Ascending aorta (tissue), 2 donors: ENCODE data around the gene FBXO5. TPM values are rescaled to one million over a fixed set of nuclear protein-coding genes. Genes with fewer than 3 reads are reported as not detected.
"Not testable (repeated sequence)": the region's sequence is repeated elsewhere in the genome, so short reads cannot be mapped to it uniquely, and the experiment has no call there.

Source experiments
- DNase-seq, 2 donors: peaks; one replicate each; pipeline ENCODE4 v3.0.0-alpha.2; 2019; ENCODE audit warnings: low spot score in 2 of 2
- H3K27ac ChIP-seq, 2 donors: fragments of 200-600 bp; sonication (generic); one replicate each; pipeline ENCODE4 v1.5.1; 2016 to 2017; ENCODE audit warnings: mild to moderate bottlenecking in 1 of 2
- H3K27me3 ChIP-seq: fragments of 200-600 bp; sonication (generic); one replicate; pipeline ENCODE4 v1.5.1; 2017
- H3K36me3 ChIP-seq, 2 donors: fragments of 200-600 bp; sonication (generic); one replicate each; pipeline ENCODE4 v1.5.1; 2016
- H3K4me1 ChIP-seq, 2 donors: fragments of 200-600 bp; sonication (generic); one replicate each; pipeline ENCODE4 v1.5.1; 2016 to 2017; ENCODE audit warnings: mild to moderate bottlenecking in 1 of 2
- H3K4me3 ChIP-seq, 2 donors: fragments of 200-600 bp; sonication (generic); one replicate each; pipeline ENCODE4 v1.5.1; 2016 to 2017; ENCODE audit warnings: mild to moderate bottlenecking in 1 of 2
- H3K9me3 ChIP-seq, 2 donors: fragments of 200-600 bp; sonication (generic); one replicate each; pipeline ENCODE4 v1.5.1; 2016
- intact Hi-C: fragments of 100-400 bp; cut with DNase I; formaldehyde crosslinking; loops from one replicate; pipeline ENCODE4 v1.15.1; 2023
- total RNA-seq: library from RNA; depleted of rRNA; stranded (reverse); fragments of >200 nt; gene quantifications from one replicate; pipeline ENCODE4 v1.1.0, GENCODE V29; 2016
- TF ChIP-seq, protein P1 (sequence below), 3 experiments: fragments of 200-600 bp in 2 of 3; fragments of 450-650 bp in 1 of 3; sonication (generic) in 2 of 3; IDR thresholded peaks; one replicate each; pipeline ENCODE4 v1.5.1; 2016 to 2019; ENCODE audit warnings: antibody characterized with exemption in 3 of 3, mild to moderate bottlenecking in 1 of 3, moderate library complexity in 1 of 3

Gene FBXO5
- total RNA-seq, 1 donor from 2014 or later: not detected

GRCh38 chr6:152977556-152977955 lies 5.3 kb downstream of the FBXO5 start:
- H3K27ac ChIP-seq: no peak overlapping the region
- DNase-seq: no peak
- intact Hi-C loops: no loop called here
- no peaks in the 10 kb centered on the region for H3K27me3 ChIP-seq
- TF ChIP-seq, protein P1, sequence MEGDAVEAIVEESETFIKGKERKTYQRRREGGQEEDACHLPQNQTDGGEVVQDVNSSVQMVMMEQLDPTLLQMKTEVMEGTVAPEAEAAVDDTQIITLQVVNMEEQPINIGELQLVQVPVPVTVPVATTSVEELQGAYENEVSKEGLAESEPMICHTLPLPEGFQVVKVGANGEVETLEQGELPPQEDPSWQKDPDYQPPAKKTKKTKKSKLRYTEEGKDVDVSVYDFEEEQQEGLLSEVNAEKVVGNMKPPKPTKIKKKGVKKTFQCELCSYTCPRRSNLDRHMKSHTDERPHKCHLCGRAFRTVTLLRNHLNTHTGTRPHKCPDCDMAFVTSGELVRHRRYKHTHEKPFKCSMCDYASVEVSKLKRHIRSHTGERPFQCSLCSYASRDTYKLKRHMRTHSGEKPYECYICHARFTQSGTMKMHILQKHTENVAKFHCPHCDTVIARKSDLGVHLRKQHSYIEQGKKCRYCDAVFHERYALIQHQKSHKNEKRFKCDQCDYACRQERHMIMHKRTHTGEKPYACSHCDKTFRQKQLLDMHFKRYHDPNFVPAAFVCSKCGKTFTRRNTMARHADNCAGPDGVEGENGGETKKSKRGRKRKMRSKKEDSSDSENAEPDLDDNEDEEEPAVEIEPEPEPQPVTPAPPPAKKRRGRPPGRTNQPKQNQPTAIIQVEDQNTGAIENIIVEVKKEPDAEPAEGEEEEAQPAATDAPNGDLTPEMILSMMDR (IDR thresholded peaks at IDR 0.05): no peak
- no peak overlapping the region for H3K4me3 ChIP-seq
- peaks cover 5 to 6% of the 10 kb centered on the region in 2 donors for H3K4me1 ChIP-seq
- H3K9me3 ChIP-seq: no peaks in the 10 kb centered on the region
- H3K36me3 ChIP-seq: peaks cover 6 to 25% of the 10 kb centered on the region in 2 donors

DNA sequence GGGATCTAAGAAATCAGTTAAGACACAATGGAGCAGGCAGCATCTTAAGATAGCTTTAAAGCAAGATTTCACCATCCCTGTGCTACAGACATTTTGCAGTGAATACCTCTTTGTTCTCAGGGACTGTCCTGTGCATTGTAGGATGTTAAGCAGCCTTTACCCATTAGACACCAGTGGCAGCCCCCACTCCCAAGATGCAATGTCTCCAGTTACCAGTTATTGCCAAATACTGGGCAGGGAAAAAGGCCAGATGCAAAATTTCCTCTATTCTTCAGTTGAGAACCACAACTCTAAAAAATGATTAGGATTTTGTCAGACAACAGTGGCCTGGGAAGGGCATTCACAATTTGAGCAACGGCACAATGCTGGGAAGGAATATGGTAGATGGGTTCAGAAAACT lies 6.1 kb downstream of the FBXO5 start:
- intact Hi-C loops: no loop called here
- TF ChIP-seq, protein P1 (IDR thresholded peaks at IDR 0.05): no peak
- no peaks in the 10 kb centered on the region for H3K27me3 ChIP-seq

GRCh38 chr6:152975204-152975915 lies 7.5 kb downstream of the FBXO5 start:
- intact Hi-C loops: no loop called here
- Histone ChIP-seq H3K27me3 (no peaks in the 10 kb centered on the region), H3K4me3 (no peak overlapping the region), H3K36me3 (peaks cover 17 to 46% of the 10 kb centered on the region in 2 donors), H3K4me1 (no peaks in the 10 kb centered on the region), H3K9me3 (no peaks in the 10 kb centered on the region), H3K27ac (no peak overlapping the region)
- TF ChIP-seq, protein P1 (IDR thresholded peaks at IDR 0.05): no peak
- DNase-seq: no peak

More for the DNA sequence above, 6.1 kb downstream of the FBXO5 start:
- peaks cover 6 to 32% of the 10 kb centered on the region in 2 donors for H3K36me3 ChIP-seq
- no peak for DNase-seq
- H3K4me3 ChIP-seq: no peak overlapping the region
- H3K9me3 ChIP-seq: no peaks in the 10 kb centered on the region
- no peak overlapping the region for H3K27ac ChIP-seq
- no peaks in the 10 kb centered on the region for H3K4me1 ChIP-seq

DNA sequence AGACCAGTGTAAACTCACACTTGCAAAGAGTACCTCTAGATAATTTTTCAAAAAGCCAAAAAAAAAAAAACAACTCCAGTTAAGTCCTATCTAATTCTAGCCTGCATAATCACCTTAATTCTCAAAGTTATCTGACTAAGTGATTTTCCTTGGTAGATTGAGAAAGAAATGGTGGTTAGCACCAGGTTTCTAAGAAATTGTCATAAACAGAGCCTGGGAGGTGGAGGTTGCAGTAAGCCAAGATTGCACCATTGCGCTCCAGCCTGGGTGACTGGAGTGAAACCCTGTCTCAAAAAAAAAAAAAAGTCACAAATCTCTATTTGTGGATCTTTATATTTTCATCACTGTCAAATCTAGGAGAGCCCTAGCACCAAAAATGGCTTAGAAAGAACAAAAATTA lies 8.9 kb downstream of the FBXO5 start:
- no peaks in the 10 kb centered on the region for H3K4me1 ChIP-seq
- TF ChIP-seq, protein P1 (IDR thresholded peaks at IDR 0.05): no peak
- no peaks in the 10 kb centered on the region for H3K27me3 ChIP-seq
- intact Hi-C loops: no loop called here
- peaks cover 24 to 55% of the 10 kb centered on the region in 2 donors for H3K36me3 ChIP-seq
- no peak overlapping the region for H3K4me3 ChIP-seq
- no peak for DNase-seq
- H3K27ac ChIP-seq: no peak overlapping the region
- H3K9me3 ChIP-seq: no peaks in the 10 kb centered on the region

DNA sequence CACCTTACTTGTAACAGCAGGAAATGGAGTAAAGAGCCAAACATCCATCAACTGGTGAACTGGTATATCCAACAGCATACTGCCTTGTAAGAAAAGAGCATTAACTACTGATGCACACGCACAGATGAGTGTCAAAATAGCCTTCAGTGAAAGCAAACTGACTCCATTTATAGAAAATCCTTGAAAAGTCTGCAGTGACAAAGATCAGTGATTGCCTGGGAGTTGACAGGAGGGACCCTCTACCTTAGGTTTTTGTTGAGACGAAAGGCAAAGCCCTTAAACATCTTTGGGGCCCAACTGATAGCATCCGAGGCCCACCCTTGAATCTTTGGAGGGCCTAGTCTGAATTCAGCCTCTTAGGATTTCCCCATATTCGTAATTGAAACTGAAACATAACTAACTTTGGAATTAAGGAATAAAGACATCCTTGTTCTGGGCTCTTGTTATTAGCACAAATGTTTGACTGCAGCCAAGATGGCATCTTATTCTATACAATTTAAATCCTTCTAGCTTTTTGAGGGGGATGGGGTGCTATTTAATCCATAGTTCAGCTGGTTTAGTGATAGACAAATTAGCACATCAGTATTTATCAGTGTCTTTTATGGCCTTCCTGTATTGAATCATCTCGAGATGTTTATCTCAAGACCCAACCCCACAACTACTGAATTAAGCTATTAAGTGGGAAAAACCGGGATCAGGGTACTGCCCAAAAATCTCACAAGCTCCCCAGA lies 13.0 kb downstream of the FBXO5 start:
- TF ChIP-seq, protein P1 (IDR thresholded peaks at IDR 0.05): no peak
- peaks cover 24 to 51% of the 10 kb centered on the region in 2 donors for H3K36me3 ChIP-seq
- H3K27me3 ChIP-seq: no peaks in the 10 kb centered on the region
- H3K9me3 ChIP-seq: peaks cover 0 to 5% of the 10 kb centered on the region in 2 donors
- no peak for DNase-seq
- no peak overlapping the region for H3K27ac ChIP-seq
- intact Hi-C loops: no loop called here
- no peaks in the 10 kb centered on the region for H3K4me1 ChIP-seq
- H3K4me3 ChIP-seq: no peak overlapping the region

DNA sequence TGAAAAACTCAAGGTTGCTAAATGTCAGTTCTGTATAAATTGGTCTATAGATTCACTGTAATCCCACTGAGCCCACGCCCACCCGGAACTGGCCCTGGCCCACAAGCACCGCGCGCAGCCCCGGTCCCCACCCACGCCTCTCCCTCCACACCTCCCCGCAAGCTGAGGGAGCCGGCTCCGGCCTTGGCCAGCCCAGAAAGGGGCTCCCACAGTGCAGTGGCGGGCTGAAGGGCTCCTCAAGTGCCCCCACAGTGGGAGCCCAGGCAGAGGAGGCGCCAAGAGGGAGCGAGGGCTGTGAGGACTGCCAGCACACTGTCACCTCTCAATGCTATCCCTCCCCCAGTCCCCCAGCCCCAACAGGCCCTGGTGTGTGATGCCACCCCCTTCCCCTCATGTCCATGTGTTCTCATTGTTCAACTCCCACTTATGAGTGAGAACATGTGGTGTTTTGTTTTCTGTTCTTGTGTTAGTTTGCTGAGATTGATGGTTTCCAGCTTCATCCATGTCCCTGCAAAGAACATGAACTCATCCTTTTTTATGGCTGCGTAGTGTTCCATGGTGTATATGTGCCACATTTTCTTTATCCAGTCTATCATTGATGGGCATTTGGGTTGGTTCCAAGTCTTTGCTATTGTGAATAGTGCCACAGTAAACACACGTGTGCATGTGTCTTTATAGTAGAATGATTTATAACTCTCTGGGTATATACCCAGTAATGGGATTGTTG lies 16.5 kb downstream of the FBXO5 start:
- intact Hi-C loops, H3K4me3 ChIP-seq, H3K4me1 ChIP-seq, H3K9me3 ChIP-seq, H3K27me3 ChIP-seq, H3K27ac ChIP-seq, DNase-seq: not testable (repeated sequence)
- H3K36me3 ChIP-seq: peaks cover 16 to 19% of the 10 kb centered on the region in 2 donors
